Endodermal cell (in vitro differentiated cells): ENCODE results near the gene HMGN5. TPM values are rescaled to one million over a fixed set of nuclear protein-coding genes. Genes with fewer than 3 reads are reported as not detected.

Experiments
- DNase-seq: peaks from one replicate; pipeline ENCODE4 v3.0.0-alpha.2; 2017
- H3K27ac ChIP-seq: 2 replicates; pipeline ENCODE4 v1.5.1; 2013; ENCODE audit warnings: mild to moderate bottlenecking, low read depth, low read length, moderate library complexity
- H3K27me3 ChIP-seq: 2 replicates; pipeline ENCODE4 v1.6.1; 2013; ENCODE audit warnings: mild to moderate bottlenecking, low read length, moderate library complexity; ENCODE audit not compliant: insufficient read depth, control insufficient read depth, poor library complexity, severe bottlenecking
- H3K36me3 ChIP-seq: 2 replicates; pipeline ENCODE4 v1.7.0; 2013; ENCODE audit warnings: mild to moderate bottlenecking, low read length, moderate library complexity; ENCODE audit not compliant: control insufficient read depth, insufficient read depth
- H3K4me1 ChIP-seq: one replicate; pipeline ENCODE4 v1.7.0; 2013; ENCODE audit warnings: low read length; ENCODE audit not compliant: control insufficient read depth, insufficient read depth
- H3K4me3 ChIP-seq: 2 replicates; pipeline ENCODE4 v1.5.1; 2013; ENCODE audit warnings: mild to moderate bottlenecking, low read length, moderate library complexity
- H3K9ac ChIP-seq: 2 replicates; pipeline ENCODE4 v1.6.1; 2013; ENCODE audit warnings: mild to moderate bottlenecking, low read length, moderate library complexity; ENCODE audit not compliant: poor library complexity, severe bottlenecking; ENCODE audit errors: extremely low read depth
- H3K9me3 ChIP-seq: 2 replicates; pipeline ENCODE4 v1.6.1; 2013; ENCODE audit warnings: mild to moderate bottlenecking, low read length, moderate library complexity; ENCODE audit not compliant: control insufficient read depth
- H3K27ac Mint-ChIP-seq: 2 replicates; pipeline ENCODE4 v1.8.0; 2020; ENCODE audit warnings: mixed read lengths
- H3K27me3 Mint-ChIP-seq: 2 replicates; pipeline ENCODE4 v1.8.0; 2021; ENCODE audit warnings: mild to moderate bottlenecking, mixed read lengths; ENCODE audit not compliant: insufficient read depth
- H3K36me3 Mint-ChIP-seq: 2 replicates; pipeline ENCODE4 v1.8.0; 2020; ENCODE audit warnings: low read depth, mixed read lengths
- H3K4me1 Mint-ChIP-seq: 2 replicates; pipeline ENCODE4 v1.8.0; 2020; ENCODE audit warnings: mixed read lengths
- H3K4me3 Mint-ChIP-seq: 2 replicates; pipeline ENCODE4 v1.8.0; 2020; ENCODE audit warnings: mild to moderate bottlenecking, moderate library complexity, mixed read lengths
- H3K9me3 Mint-ChIP-seq: 2 replicates; pipeline ENCODE4 v1.8.0; 2020; ENCODE audit warnings: mild to moderate bottlenecking, mixed read lengths
- CTCF ChIP-seq: fragments of 200-600 bp; sonication (generic); conservative IDR thresholded peaks from 2 replicates; pipeline ENCODE4 v1.5.0; 2021; ENCODE audit warnings: antibody characterized with exemption, mild to moderate bottlenecking
- WGBS, 2 experiments: methylation state at CpG; one replicate each; pipeline versions ENCODE4 v1.1.5 to v1.1.7; 2013; ENCODE audit warnings: missing lambda C conversion rate in 2 of 2, mixed read lengths in 1 of 2; ENCODE audit not compliant: insufficient coverage in 1 of 2, insufficient read length in 1 of 2; 5-methylcytosine and 5-hydroxymethylcytosine counted together
- total RNA-seq, 2 donors: library from RNA; stranded (reverse); fragmentation: NEBNext Ultra II Directional in 1 of 2; extraction: Animal tissue kit (Norgen Biotek cat#: 25700) in 1 of 2; gene quantifications; 2 replicates in 1 of 2; 3 replicates in 1 of 2; pipeline ENCODE4 v1.2.1, GENCODE V29; 2021

The HMGN5 gene
- total RNA-seq, 2 donors from 2014 or later: 4.1 to 12.9 TPM

- Mint-ChIP-seq H3K4me1 (peaks cover 10% of the 10 kb centered on the region), H3K36me3 (peaks cover 4% of the 10 kb centered on the region), H3K4me3 (no peak overlapping the region), H3K9me3 (peaks cover 39% of the 10 kb centered on the region), H3K27me3 (peaks cover 3% of the 10 kb centered on the region), H3K27ac (no peak overlapping the region)
- no peak overlapping the region for H3K4me3 ChIP-seq
- H3K36me3 ChIP-seq: no peaks in the 10 kb centered on the region
- H3K27ac ChIP-seq: no peak overlapping the region
- H3K9ac ChIP-seq: no peak overlapping the region
- no peaks in the 10 kb centered on the region for H3K27me3 ChIP-seq
- no peak for TF ChIP-seq CTCF
- no peak for DNase-seq
- WGBS, 2 experiments: 83% methylated on average over 1 of the region's 2 CpGs; no CpG with 5 or more reads in 1 of the 2 experiments
- no peaks in the 10 kb centered on the region for H3K9me3 ChIP-seq
- no peaks in the 10 kb centered on the region for H3K4me1 ChIP-seq
Measured at GRCh38 chrX:81205551-81205950, 3.8 kb upstream of the HMGN5 start.

- Histone ChIP-seq H3K9ac (peak overlapping the region; percentile 80), H3K9me3 (no peaks in the 10 kb centered on the region), H3K4me1 (no peaks in the 10 kb centered on the region), H3K27ac (no peak overlapping the region), H3K36me3 (no peaks in the 10 kb centered on the region), H3K27me3 (no peaks in the 10 kb centered on the region), H3K4me3 (peak overlapping the region; percentile 95)
- Mint-ChIP-seq H3K27me3 (peaks cover 3% of the 10 kb centered on the region), H3K27ac (no peak overlapping the region), H3K4me3 (peak overlapping the region; percentile 77), H3K4me1 (peaks cover 8% of the 10 kb centered on the region), H3K9me3 (peaks cover 54% of the 10 kb centered on the region), H3K36me3 (peaks cover 4% of the 10 kb centered on the region)
- TF ChIP-seq CTCF: no peak
- 29% methylated on average over 1 of the region's 1 CpG; no CpG with 5 or more reads in 1 of the 2 experiments for WGBS, 2 experiments
- no peak for DNase-seq
Measured at GRCh38 chrX:81202943-81203342, 1.2 kb upstream of the HMGN5 start.

DNA sequence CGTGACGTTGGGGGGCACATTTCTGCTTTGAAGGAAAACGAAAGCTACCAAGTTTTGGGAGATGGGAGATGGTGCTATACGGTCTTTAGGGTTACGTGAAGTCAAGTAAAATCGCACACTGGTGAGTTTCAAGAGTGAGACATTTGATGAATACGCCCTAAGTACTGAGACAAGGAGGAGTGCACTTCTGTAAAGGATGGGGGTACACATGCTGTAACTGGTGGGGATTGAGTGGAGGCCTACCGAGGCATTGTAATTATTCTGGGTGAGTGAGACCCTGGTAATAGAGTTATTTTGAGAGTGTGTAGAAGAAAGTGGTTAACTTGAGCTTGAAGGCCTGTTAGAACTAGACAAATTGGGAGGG, 725 bp upstream of the HMGN5 start:
- H3K9me3 Mint-ChIP-seq: peaks cover 54% of the 10 kb centered on the region
- H3K36me3 ChIP-seq: no peaks in the 10 kb centered on the region
- WGBS, 2 experiments: 0 to 3% methylated on average over 1 to 8 of the region's 8 CpGs
- H3K27me3 Mint-ChIP-seq: peaks cover 3% of the 10 kb centered on the region
- H3K4me1 ChIP-seq: no peaks in the 10 kb centered on the region
- H3K4me3 Mint-ChIP-seq: peak overlapping the region; percentile 77
- peak overlapping the region; percentile 80 for H3K27ac Mint-ChIP-seq
- peak; percentile 35 for DNase-seq
- no peaks in the 10 kb centered on the region for H3K9me3 ChIP-seq
- H3K36me3 Mint-ChIP-seq: peaks cover 1% of the 10 kb centered on the region
- peak overlapping the region; percentile 95 for H3K4me3 ChIP-seq
- peak overlapping the region; percentile 80 for H3K9ac ChIP-seq
- TF ChIP-seq CTCF: no peak
- H3K4me1 Mint-ChIP-seq: peaks cover 8% of the 10 kb centered on the region
- no peaks in the 10 kb centered on the region for H3K27me3 ChIP-seq
- peak overlapping the region; percentile 90 for H3K27ac ChIP-seq
